GM21528 (cell line): ENCODE results near the gene EFNA3.

Source experiments
- ATAC-seq: cut with Tn5 transposase; IDR thresholded peaks from one replicate; pipeline ENCODE4 v1.9.1; 2021; ENCODE audit warnings: mild to moderate bottlenecking, moderate library complexity; ENCODE audit not compliant: unreplicated experiment, low FRiP score

Gene EFNA3

GRCh38 chr1:155064832-155065429 is 13.7 kb upstream of the EFNA3 start:
- ATAC-seq, result no peak

- no peak for ATAC-seq
Observed at GRCh38 chr1:155066777-155067176, 11.9 kb upstream of the EFNA3 start.

GRCh38 chr1:155068599-155068998 is 10.0 kb upstream of the EFNA3 start:
- no peak for ATAC-seq

GRCh38 chr1:155069551-155070157 is 9.0 kb upstream of the EFNA3 start:
- no peak for ATAC-seq

GRCh38 chr1:155070158-155070621 is 8.4 kb upstream of the EFNA3 start:
- ATAC-seq, result no peak

- ATAC-seq, result no peak
Observed at GRCh38 chr1:155070721-155071569, 7.7 kb upstream of the EFNA3 start.

GRCh38 chr1:155071701-155072100 is 6.9 kb upstream of the EFNA3 start:
- ATAC-seq, result no peak

- no peak for ATAC-seq
Observed at GRCh38 chr1:155072531-155073289, 5.9 kb upstream of the EFNA3 start.

- no peak for ATAC-seq
Observed at GRCh38 chr1:155073377-155074242, 5.0 kb upstream of the EFNA3 start.

GRCh38 chr1:155075535-155075934 is 3.1 kb upstream of the EFNA3 start:
- ATAC-seq, result no peak

GRCh38 chr1:155076371-155076770 is 2.3 kb upstream of the EFNA3 start:
- no peak for ATAC-seq

GRCh38 chr1:155077346-155077745 is 1.3 kb upstream of the EFNA3 start:
- ATAC-seq, result no peak

- ATAC-seq, result no peak
Observed at GRCh38 chr1:155077758-155078445, 735 bp upstream of the EFNA3 start.

GRCh38 chr1:155079210-155079486 is 511 bp downstream of the EFNA3 start:
- ATAC-seq, result no peak

GRCh38 chr1:155079487-155080311 is 1.1 kb downstream of the EFNA3 start:
- ATAC-seq, result no peak

- ATAC-seq, result no peak
Observed at GRCh38 chr1:155080312-155081228, 1.9 kb downstream of the EFNA3 start.

- no peak for ATAC-seq
Observed at GRCh38 chr1:155081472-155082300, 3.0 kb downstream of the EFNA3 start.
